BJ (cell line): Measurements from ENCODE around the gene RIPK3. TPM values are rescaled to one million over a fixed set of nuclear protein-coding genes. Genes with fewer than 3 reads are reported as not detected.
A peak's percentile ranks its signal among the peaks of the same experiment; 100 is the strongest.

Source experiments
- CTCF ChIA-PET: fragments of 350-600 bp; formaldehyde crosslinking; extraction: SDS; loops from one replicate; lab custom pipeline; 2021; ENCODE audit warnings: antibody characterized with exemption, inconsistent platforms; lab: Yijun Ruan, JAX
- POLR2A ChIA-PET: fragments of 300-600 bp; sonication (Branson Sonifier 250); formaldehyde crosslinking; extraction: SDS; loops from one replicate; lab custom pipeline; 2021; ENCODE audit warnings: antibody characterized with exemption; lab: Charles Lee
- DNase-seq: peaks from one replicate; pipeline ENCODE4 v3.0.0-alpha.2; 2011; ENCODE audit warnings: low read depth
- H3K27me3 ChIP-seq: 2 replicates; pipeline ENCODE4 v1.6.0; 2011; ENCODE audit warnings: low read length; ENCODE audit not compliant: control insufficient read depth, insufficient read depth
- H3K36me3 ChIP-seq: 2 replicates; pipeline ENCODE4 v1.5.1; 2011; ENCODE audit warnings: low read length; ENCODE audit not compliant: control insufficient read depth, insufficient read depth
- H3K4me3 ChIP-seq: 2 replicates; pipeline ENCODE4 v1.5.1; 2011; ENCODE audit warnings: low read depth, mild to moderate bottlenecking, control low read depth, low read length
- polyA plus RNA-seq: library from polyadenylated mRNA; depleted of rRNA; stranded (reverse); fragments of >200 nt; gene quantifications from 2 replicates; pipeline ENCODE4 v1.2.3, GENCODE V29; 2011
- TF ChIP-seq, protein P1 (sequence below): IDR thresholded peaks from 2 replicates; pipeline ENCODE4 v1.5.1; 2011; ENCODE audit warnings: low read depth, mild to moderate bottlenecking, control low read depth, inconsistent platforms, low read length, moderate library complexity; ENCODE audit not compliant: insufficient read depth

RIPK3 gene
- polyA plus RNA-seq, 1 experiment = 4.4 TPM

- Histone ChIP-seq H3K36me3 (peaks cover 20% of the 10 kb centered on the region), H3K27me3 (no peaks in the 10 kb centered on the region), H3K4me3 (peak within 1 kb of the TSS; percentile 98)
- CTCF ChIA-PET = interaction anchor here (1.4 to 8.4 kb wide), 3 partner anchors 17 to 63 kb away, joined by 3 to 59 read pairs (median 51); partner anchors contain the start of genes ADCY4, CBLN3 and KHNYN
- POLR2A ChIA-PET = no interaction called here
- DNase-seq = peak; percentile 79
- TF ChIP-seq, protein P1, sequence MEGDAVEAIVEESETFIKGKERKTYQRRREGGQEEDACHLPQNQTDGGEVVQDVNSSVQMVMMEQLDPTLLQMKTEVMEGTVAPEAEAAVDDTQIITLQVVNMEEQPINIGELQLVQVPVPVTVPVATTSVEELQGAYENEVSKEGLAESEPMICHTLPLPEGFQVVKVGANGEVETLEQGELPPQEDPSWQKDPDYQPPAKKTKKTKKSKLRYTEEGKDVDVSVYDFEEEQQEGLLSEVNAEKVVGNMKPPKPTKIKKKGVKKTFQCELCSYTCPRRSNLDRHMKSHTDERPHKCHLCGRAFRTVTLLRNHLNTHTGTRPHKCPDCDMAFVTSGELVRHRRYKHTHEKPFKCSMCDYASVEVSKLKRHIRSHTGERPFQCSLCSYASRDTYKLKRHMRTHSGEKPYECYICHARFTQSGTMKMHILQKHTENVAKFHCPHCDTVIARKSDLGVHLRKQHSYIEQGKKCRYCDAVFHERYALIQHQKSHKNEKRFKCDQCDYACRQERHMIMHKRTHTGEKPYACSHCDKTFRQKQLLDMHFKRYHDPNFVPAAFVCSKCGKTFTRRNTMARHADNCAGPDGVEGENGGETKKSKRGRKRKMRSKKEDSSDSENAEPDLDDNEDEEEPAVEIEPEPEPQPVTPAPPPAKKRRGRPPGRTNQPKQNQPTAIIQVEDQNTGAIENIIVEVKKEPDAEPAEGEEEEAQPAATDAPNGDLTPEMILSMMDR = no peak
Observed at GRCh38 chr14:24367514-24368211, 27.9 kb upstream of the RIPK3 start, which contains the start of gene NFATC4. Gene NFATC4, plus strand, starts transcription at chr14:24368184. Its CDS starts 157 bp downstream, at chr14:24368341.

GRCh38 chr14:24366721-24367513 lies 27.1 kb upstream of the RIPK3 start:
- Histone ChIP-seq H3K4me3 (peak overlapping the region; percentile 51), H3K36me3 (peaks cover 16% of the 10 kb centered on the region), H3K27me3 (no peaks in the 10 kb centered on the region)
- ChIA-PET POLR2A (interaction anchor here (0.5 to 1.8 kb wide), 6 partner anchors 12 to 65 kb away, joined by 3 to 9 read pairs (median 3); partner anchors contain the start of genes KHNYN and NYNRIN), CTCF (interaction anchor here (0.7 to 2.3 kb wide), 23 partner anchors 8 to 75 kb away, joined by 3 to 59 read pairs (median 8); partner anchors contain the start of genes ADCY4, CIDEB, NYNRIN and RIPK3)
- TF ChIP-seq, protein P1 = no peak
- DNase-seq = peak; percentile 80

DNA sequence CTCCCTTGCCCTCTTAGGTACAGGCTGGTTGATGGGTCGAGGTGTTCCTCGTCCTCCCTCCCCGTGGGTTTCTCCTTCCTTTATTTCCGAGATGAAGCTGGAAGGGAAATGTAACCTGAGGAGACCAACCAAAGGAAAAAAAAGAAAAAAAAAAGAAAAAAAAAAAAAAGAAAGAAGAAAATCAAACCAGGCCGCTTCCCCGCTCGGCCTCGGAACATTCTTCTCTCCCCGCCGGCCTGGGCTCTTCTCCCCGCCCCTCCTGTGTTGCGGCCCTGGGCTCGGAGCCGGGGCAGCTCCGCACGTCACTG lies 26.6 kb upstream of the RIPK3 start:
- peaks cover 13% of the 10 kb centered on the region for H3K36me3 ChIP-seq
- H3K27me3 ChIP-seq = no peaks in the 10 kb centered on the region
- no peak for DNase-seq
- CTCF ChIA-PET = interaction anchor here (0.7 to 2.3 kb wide), 23 partner anchors 9 to 76 kb away, joined by 3 to 59 read pairs (median 8); partner anchors contain the start of genes ADCY4, CIDEB, NYNRIN and RIPK3
- TF ChIP-seq, protein P1 = no peak
- H3K4me3 ChIP-seq = peak overlapping the region; percentile 29
- POLR2A ChIA-PET = interaction anchor here (0.5 to 1.8 kb wide), 6 partner anchors 13 to 65 kb away, joined by 3 to 9 read pairs (median 3); partner anchors contain the start of genes KHNYN and NYNRIN

DNA sequence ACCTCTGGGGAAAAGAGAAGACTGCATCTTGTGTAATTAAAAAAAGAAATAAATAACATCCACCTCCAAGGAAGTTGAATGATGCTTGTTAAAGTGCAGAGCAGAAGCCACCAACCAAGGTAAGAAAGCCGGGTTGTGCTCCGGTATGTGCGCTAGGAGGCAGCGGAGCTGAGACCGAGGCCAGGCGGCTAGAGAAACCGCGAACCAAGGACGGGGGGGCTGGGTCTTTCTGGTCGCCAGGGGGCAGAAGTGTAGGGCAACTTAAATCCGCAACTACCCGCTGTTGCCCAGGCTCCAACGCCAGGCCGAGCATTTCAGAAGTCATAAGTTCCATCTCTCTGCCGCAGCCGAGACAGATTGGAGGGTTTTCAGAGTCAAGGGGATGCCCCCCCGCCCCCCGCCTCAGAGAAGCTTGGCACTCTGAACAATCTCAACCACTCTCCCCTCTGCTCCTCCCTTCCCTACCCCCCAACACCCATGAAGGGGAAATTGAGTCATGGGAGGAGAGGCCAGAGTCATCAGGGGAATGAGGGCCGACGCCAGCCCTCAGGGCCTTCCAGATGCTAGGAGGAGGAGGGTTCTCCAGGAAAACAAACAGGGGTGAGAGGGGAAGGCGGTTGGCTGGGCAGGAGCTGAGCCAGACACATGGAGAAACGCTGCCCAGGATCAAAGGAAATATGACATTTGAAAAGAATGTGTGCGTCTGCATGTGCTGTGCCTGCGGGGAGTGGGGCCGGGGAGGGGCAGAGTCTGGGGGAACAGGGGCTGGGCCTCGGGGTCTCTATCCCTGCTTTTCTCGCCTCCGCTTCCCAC lies 26.0 kb upstream of the RIPK3 start:
- Histone ChIP-seq H3K27me3 (no peaks in the 10 kb centered on the region), H3K4me3 (peak overlapping the region; percentile 29), H3K36me3 (peaks cover 10% of the 10 kb centered on the region)
- peak; percentile 81 for DNase-seq
- CTCF ChIA-PET = interaction anchor here (0.6 to 2.3 kb wide), 27 partner anchors 9 to 552 kb away, joined by 3 to 59 read pairs (median 7); partner anchors contain the start of genes ADCY4, CIDEB, NYNRIN and RIPK3
- POLR2A ChIA-PET = interaction anchor here (0.5 to 1.8 kb wide), 7 partner anchors 14 to 66 kb away, joined by 3 to 9 read pairs (median 3); partner anchors contain the start of genes KHNYN and NYNRIN
- TF ChIP-seq, protein P1 = peak; percentile 88
